GM23338 (cell line): ENCODE data around the gene GFRAL. TPM values are rescaled to one million over a fixed set of nuclear protein-coding genes. Genes with fewer than 3 reads are reported as not detected.

Experiments used
- ATAC-seq: fragments of 200-7000 bp; cut with Tn5 transposase; 3 replicates; pipeline ENCODE4 v1.9.1; 2020
- DNase-seq: peaks from one replicate; pipeline ENCODE4 v3.0.0-alpha.2; 2015; ENCODE audit warnings: low spot score
- H2AFZ ChIP-seq: fragments of 200-600 bp; sonication (generic); 2 replicates; pipeline ENCODE4 v1.8.0; 2016; ENCODE audit warnings: antibody characterized with exemption, mild to moderate bottlenecking, moderate library complexity
- H3F3A ChIP-seq: fragments of 200-600 bp; sonication (generic); replicated peaks from 2 replicates; pipeline ENCODE4 v1.8.0; 2017; ENCODE audit warnings: antibody characterized with exemption, mixed run types, low read depth
- H3K27ac ChIP-seq: fragments of 200-600 bp; sonication (generic); 2 replicates; pipeline ENCODE4 v1.6.1; 2016; ENCODE audit warnings: low read depth
- H3K27me3 ChIP-seq: fragments of 200-600 bp; sonication (generic); 2 replicates; pipeline ENCODE4 v1.8.0; 2016; ENCODE audit warnings: mild to moderate bottlenecking, mixed run types, moderate library complexity; ENCODE audit not compliant: insufficient read depth
- H3K36me3 ChIP-seq: fragments of 200-600 bp; sonication (generic); 2 replicates; pipeline ENCODE4 v1.8.0; 2016; ENCODE audit warnings: mild to moderate bottlenecking; ENCODE audit not compliant: insufficient read depth
- H3K4me1 ChIP-seq: fragments of 200-600 bp; sonication (generic); 2 replicates; pipeline ENCODE4 v1.8.0; 2016; ENCODE audit warnings: mild to moderate bottlenecking, moderate library complexity; ENCODE audit not compliant: insufficient read depth
- H3K4me2 ChIP-seq: fragments of 200-600 bp; sonication (generic); 2 replicates; pipeline ENCODE4 v1.7.1; 2017; ENCODE audit warnings: mixed run types
- H3K4me3 ChIP-seq: fragments of 200-600 bp; sonication (generic); 2 replicates; pipeline ENCODE4 v1.6.1; 2016; ENCODE audit warnings: mixed run types
- H3K79me2 ChIP-seq: fragments of 200-600 bp; sonication (generic); replicated peaks from 2 replicates; pipeline ENCODE4 v1.8.0; 2017; ENCODE audit warnings: mild to moderate bottlenecking; ENCODE audit not compliant: insufficient read depth
- H3K9me2 ChIP-seq: fragments of 200-600 bp; sonication (generic); 2 replicates; pipeline ENCODE4 v1.8.0; 2017; ENCODE audit not compliant: insufficient read depth
- H4K20me1 ChIP-seq: fragments of 200-600 bp; sonication (generic); replicated peaks from 2 replicates; pipeline ENCODE4 v1.8.0; 2017; ENCODE audit warnings: mild to moderate bottlenecking; ENCODE audit not compliant: insufficient read depth
- H3K27ac Mint-ChIP-seq: 2 replicates; pipeline ENCODE4 v1.8.0; 2020; ENCODE audit warnings: inconsistent platforms, mild to moderate bottlenecking, moderate library complexity, mixed read lengths
- H3K27me3 Mint-ChIP-seq: 3 replicates; pipeline ENCODE4 v1.8.0; 2022; ENCODE audit warnings: low read depth, mild to moderate bottlenecking, moderate library complexity, mixed read lengths, inconsistent platforms; ENCODE audit not compliant: insufficient read depth, poor library complexity
- H3K36me3 Mint-ChIP-seq: 3 replicates; pipeline ENCODE4 v1.8.0; 2021; ENCODE audit warnings: low read depth, mild to moderate bottlenecking, inconsistent platforms, moderate library complexity, mixed read lengths
- H3K4me1 Mint-ChIP-seq: 3 replicates; pipeline ENCODE4 v1.8.0; 2020; ENCODE audit warnings: mild to moderate bottlenecking, inconsistent platforms, mixed read lengths
- H3K4me3 Mint-ChIP-seq: 3 replicates; pipeline ENCODE4 v1.8.0; 2021; ENCODE audit warnings: moderate library complexity, mild to moderate bottlenecking, inconsistent platforms, mixed read lengths
- H3K9me3 Mint-ChIP-seq: 3 replicates; pipeline ENCODE4 v1.8.0; 2020; ENCODE audit warnings: moderate library complexity, mild to moderate bottlenecking, inconsistent platforms, mixed read lengths
- ETS1 ChIP-seq: IDR thresholded peaks from 2 replicates; pipeline ENCODE4 v1.6.1; 2016; ENCODE audit warnings: antibody characterized with exemption
- EZH2 ChIP-seq: fragments of 200-600 bp; sonication (generic); IDR thresholded peaks from one replicate; pipeline ENCODE4 v1.8.0; 2017; ENCODE audit warnings: antibody characterized with exemption, mild to moderate bottlenecking, low read depth; ENCODE audit not compliant: unreplicated experiment
- EZH2phosphoT487 ChIP-seq: fragments of 200-600 bp; sonication (generic); IDR thresholded peaks from one replicate; pipeline ENCODE4 v1.8.1; 2018; ENCODE audit warnings: antibody characterized with exemption; ENCODE audit not compliant: unreplicated experiment
- JUNB ChIP-seq: IDR thresholded peaks from one replicate; pipeline ENCODE4 v1.6.1; 2016; ENCODE audit warnings: antibody characterized with exemption; ENCODE audit not compliant: unreplicated experiment
- NANOG ChIP-seq: IDR thresholded peaks from 2 replicates; pipeline ENCODE4 v1.6.1; 2016; ENCODE audit warnings: antibody characterized with exemption, borderline replicate concordance
- POLR2AphosphoS5 ChIP-seq: IDR thresholded peaks from 2 replicates; pipeline ENCODE4 v1.6.1; 2016; ENCODE audit warnings: antibody characterized with exemption, low read depth
- REST ChIP-seq: IDR thresholded peaks from one replicate; pipeline ENCODE4 v1.6.1; 2018; ENCODE audit warnings: antibody characterized with exemption; ENCODE audit not compliant: unreplicated experiment
- STAT1 ChIP-seq: IDR thresholded peaks from one replicate; pipeline ENCODE4 v1.6.1; 2016; ENCODE audit warnings: antibody characterized with exemption; ENCODE audit not compliant: unreplicated experiment
- ZNF114 ChIP-seq: fragments of 250-450 bp; sonication (Bioruptor Pico); IDR thresholded peaks from 2 replicates; pipeline ENCODE4 v1.5.0; 2020; ENCODE audit warnings: mild to moderate bottlenecking, moderate library complexity
- ZNF462 ChIP-seq: fragments of 250-450 bp; sonication (Bioruptor Pico); IDR thresholded peaks from 2 replicates; pipeline ENCODE4 v1.5.0; 2020; ENCODE audit warnings: mild to moderate bottlenecking, moderate library complexity
- polyA plus RNA-seq: library from polyadenylated mRNA; unstranded; fragments of >200 nt; fragmentation: Nextera tagmentation; extraction: Ambion mirVana; gene quantifications from 2 replicates; pipeline ENCODE4 v1.2.1, GENCODE V29; 2016
- total RNA-seq: library from RNA; depleted of rRNA; stranded (reverse); fragments of >200 nt; shearing (Covaris generic); gene quantifications from 2 replicates; pipeline ENCODE4 v1.2.3, GENCODE V29; 2014

The GFRAL gene
- total and polyA plus RNA-seq, 2 experiments from 2014 or later = not detected

- no peaks in the 10 kb centered on the region for H3F3A ChIP-seq
- no peaks in the 10 kb centered on the region for H3K9me2 ChIP-seq
- H3K4me3 ChIP-seq = no peak overlapping the region
- no peaks in the 10 kb centered on the region for H3K36me3 ChIP-seq
- H3K4me1 ChIP-seq = no peaks in the 10 kb centered on the region
- no peak overlapping the region for H3K4me2 ChIP-seq
- H3K4me3 Mint-ChIP-seq = no peak overlapping the region
- H3K79me2 ChIP-seq = no peaks in the 10 kb centered on the region
- no peak overlapping the region for H2AFZ ChIP-seq
- no peaks in the 10 kb centered on the region for H3K4me1 Mint-ChIP-seq
- no peaks in the 10 kb centered on the region for H3K27me3 Mint-ChIP-seq
- H3K27ac Mint-ChIP-seq = no peak overlapping the region
- no peak for ATAC-seq
- no peak overlapping the region for H3K27ac ChIP-seq
- no peak for DNase-seq
- H3K27me3 ChIP-seq = no peaks in the 10 kb centered on the region
- H3K9me3 Mint-ChIP-seq = no peaks in the 10 kb centered on the region
- no peak for TF ChIP-seq EZH2
- TF ChIP-seq ZNF114 (CRISPR knock-in tag) = no peak
- TF ChIP-seq NANOG = no peak
- no peak for TF ChIP-seq POLR2AphosphoS5
- no peak for TF ChIP-seq EZH2phosphoT487
- no peak for TF ChIP-seq STAT1
- no peak for TF ChIP-seq ETS1
- TF ChIP-seq JUNB = no peak
- TF ChIP-seq REST = no peak
- no peak for TF ChIP-seq ZNF462 (CRISPR knock-in tag)
- H4K20me1 ChIP-seq = no peaks in the 10 kb centered on the region
- H3K36me3 Mint-ChIP-seq = no peaks in the 10 kb centered on the region
Measured at GRCh38 chr6:55448451-55448850, 121.2 kb downstream of the GFRAL start.
